HepG2 (cell line): ENCODE measurements around the gene RAG2. TPM values are rescaled to one million over a fixed set of nuclear protein-coding genes. Genes with fewer than 3 reads are reported as not detected.

Experiments used
- ATAC-seq: fragments of 200-7000 bp; cut with Tn5 transposase; 3 replicates; pipeline ENCODE4 v1.9.1; 2020; ENCODE audit warnings: mild to moderate bottlenecking, moderate library complexity
- BruUV-seq: library from RNA; stranded (reverse); fragments of 400-500 nt; replicated peaks from 2 replicates; lab custom pipeline; 2021; lab: Mats Ljungman, UMichigan
- CTCF ChIA-PET: fragments of 300-600 bp; formaldehyde crosslinking; extraction: SDS; loops from one replicate; lab custom pipeline; 2021; ENCODE audit warnings: low total read pairs, inconsistent platforms, low intra/inter-chr PET ratio; lab: Yijun Ruan, JAX
- POLR2A ChIA-PET: fragments of 350-600 bp; sonication (Branson Sonifier 250); formaldehyde crosslinking; loops from one replicate; lab custom pipeline; 2020; ENCODE audit warnings: antibody characterized with exemption, inconsistent platforms; lab: Yijun Ruan, JAX
- DNase-seq: peaks from one replicate; pipeline ENCODE4 v3.0.0-alpha.2; 2015; ENCODE audit warnings: low spot score
- FAIRE-seq: peaks from 3 replicates; lab custom pipeline; 2011; peaks lifted over from hg19 to GRCh38; lab: Jason Lieb, UNC
- H2AFZ ChIP-seq: one replicate; pipeline ENCODE4 v1.6.1; 2011; ENCODE audit warnings: low read length, inconsistent platforms
- H3K27ac ChIP-seq: fragments of 300-600 bp; 3 replicates; pipeline ENCODE4 v1.8.0; 2011; ENCODE audit warnings: mixed run types, mild to moderate bottlenecking, mixed read lengths, low read length, inconsistent platforms; ENCODE audit not compliant: insufficient read depth; ENCODE audit errors: extremely low read length
- H3K27me3 ChIP-seq, 2 experiments: fragments of 200-600 bp in 1 of 2; 2 replicates in 1 of 2; 3 replicates in 1 of 2; pipeline versions ENCODE4 v1.6.0 to v1.8.0; 2011; ENCODE audit warnings: low read length in 2 of 2, mild to moderate bottlenecking in 2 of 2, moderate library complexity in 2 of 2, inconsistent platforms in 1 of 2; ENCODE audit not compliant: insufficient read depth in 2 of 2, control insufficient read depth in 1 of 2
- H3K36me3 ChIP-seq, 2 experiments: fragments of 200-600 bp in 1 of 2; replicated peaks in 1 of 2; 2 replicates in 1 of 2; 3 replicates in 1 of 2; pipeline versions ENCODE4 v1.5.1 to v1.8.0; 2011; ENCODE audit warnings: low read length in 2 of 2, inconsistent platforms in 1 of 2; ENCODE audit not compliant: insufficient read depth in 2 of 2, control insufficient read depth in 1 of 2
- H3K4me1 ChIP-seq: 2 replicates; pipeline ENCODE4 v1.5.1; 2012; ENCODE audit warnings: low read length, inconsistent platforms; ENCODE audit not compliant: insufficient read depth
- H3K4me2 ChIP-seq: 2 replicates; pipeline ENCODE4 v1.6.0; 2011; ENCODE audit warnings: low read depth, low read length, inconsistent platforms
- H3K4me3 ChIP-seq, 3 experiments: fragments of 200-600 bp in 1 of 3; sonication (generic), shearing (Covaris generic) in 1 of 3; replicated peaks in 1 of 3; 2 replicates each; pipeline ENCODE4 v1.5.1; 2011 to 2016; ENCODE audit warnings: low read length in 3 of 3, inconsistent platforms in 2 of 3, low read depth in 2 of 3, mild to moderate bottlenecking in 2 of 3, control low read depth in 1 of 3, mixed read lengths in 1 of 3; ENCODE audit not compliant: insufficient read depth in 1 of 3
- H3K79me2 ChIP-seq: one replicate; pipeline ENCODE4 v1.6.1; 2011; ENCODE audit warnings: low read length, inconsistent platforms; ENCODE audit not compliant: insufficient read depth
- H3K9ac ChIP-seq: 2 replicates; pipeline ENCODE4 v1.6.0; 2011; ENCODE audit warnings: mild to moderate bottlenecking, low read depth, low read length, inconsistent platforms; ENCODE audit not compliant: insufficient read depth
- H3K9me3 ChIP-seq: 2 replicates; pipeline ENCODE4 v1.5.1; 2012; ENCODE audit warnings: mild to moderate bottlenecking, low read length
- H4K20me1 ChIP-seq: 2 replicates; pipeline ENCODE4 v1.6.0; 2011; ENCODE audit warnings: inconsistent platforms, mild to moderate bottlenecking, low read length, moderate library complexity; ENCODE audit not compliant: insufficient read depth
- AKAP8 ChIP-seq: sonication (generic); formaldehyde crosslinking; IDR thresholded peaks from 2 replicates; pipeline ENCODE4 v1.5.1; 2020; ENCODE audit warnings: mild to moderate bottlenecking, missing genetic modification reagents
- CEBPG ChIP-seq: IDR thresholded peaks from 2 replicates; pipeline ENCODE4 v1.6.1; 2016
- CENPX ChIP-seq: sonication (generic); formaldehyde crosslinking; IDR thresholded peaks from 2 replicates; pipeline ENCODE4 v1.9.0; 2021; ENCODE audit warnings: mild to moderate bottlenecking, missing genetic modification reagents, moderate library complexity
- FOXK1 ChIP-seq: sonication (generic); formaldehyde crosslinking; IDR thresholded peaks from 2 replicates; pipeline ENCODE4 v1.4.0; 2020; ENCODE audit warnings: low read depth, missing genetic modification reagents, borderline replicate concordance
- SMC3 ChIP-seq: IDR thresholded peaks from 2 replicates; pipeline ENCODE4 v1.6.1; 2011; ENCODE audit warnings: low read length, improper control_type of control experiment
- STAG1 ChIP-seq: sonication (generic); formaldehyde crosslinking; IDR thresholded peaks from 2 replicates; pipeline ENCODE4 v1.4.0; 2020; ENCODE audit warnings: missing genetic modification reagents
- TAF1 ChIP-seq: sonication (generic); formaldehyde crosslinking; IDR thresholded peaks from 2 replicates; pipeline ENCODE4 v1.4.0; 2020; ENCODE audit warnings: missing genetic modification reagents
- TGIF2 ChIP-seq: IDR thresholded peaks from 2 replicates; pipeline ENCODE4 v1.6.1; 2016; ENCODE audit warnings: control low read depth, missing compliant biosample characterization
- ZNF282 ChIP-seq: fragments of 450-650 bp; IDR thresholded peaks from 2 replicates; pipeline ENCODE4 v1.6.1; 2018; ENCODE audit not compliant: partially characterized antibody
- ZNF30 ChIP-seq: sonication (generic); formaldehyde crosslinking; IDR thresholded peaks from 2 replicates; pipeline ENCODE4 v1.5.0; 2020; ENCODE audit warnings: mild to moderate bottlenecking, missing genetic modification reagents
- ZNF737 ChIP-seq: sonication (generic); formaldehyde crosslinking; IDR thresholded peaks from 2 replicates; pipeline ENCODE4 v1.5.0; 2020; ENCODE audit warnings: missing genetic modification reagents, mild to moderate bottlenecking, borderline replicate concordance
- WGBS: methylation state at CpG from one replicate; pipeline ENCODE4 v1.1.6; 2017; ENCODE audit warnings: low lambda C conversion rate; 5-methylcytosine and 5-hydroxymethylcytosine counted together
- in situ Hi-C: cut with HindIII; loops from 2 replicates; pipeline ENCODE4 v1.10.0; 2017; ENCODE audit warnings: low pct_unique_long_range_greater_than_20kb; ENCODE audit not compliant: extremely low pct_ligation_motif_present
- intact Hi-C: fragments of 100-400 bp; cut with micrococcal nuclease; formaldehyde crosslinking; loops from one replicate; pipeline ENCODE4 v1.10.0; 2022; ENCODE audit not compliant: unreplicated experiment
- polyA plus RNA-seq, 8 experiments: library from polyadenylated mRNA; depleted of rRNA in 3 of 8; stranded (reverse) in 7 of 8; unstranded in 1 of 8; fragments of >200 nt; fragmentation: Illumina TruSeq in 4 of 8; extraction: Trizol in 4 of 8; gene quantifications; 2 replicates each; pipeline versions ENCODE4 v1.2.1 to v1.2.3, GENCODE V29; 2011 to 2016; ENCODE audit warnings: low read depth in 4 of 8, missing spikeins in 1 of 8, mixed read lengths in 1 of 8; ENCODE audit not compliant: insufficient read depth in 1 of 8
- total RNA-seq, 5 experiments: library from RNA; depleted of rRNA; stranded (reverse); fragments of >200 nt; fragmentation: Illumina TruSeq; extraction: Trizol; gene quantifications; 2 replicates each; pipeline ENCODE4 v1.2.3, GENCODE V29; 2016; ENCODE audit warnings: low read depth in 1 of 5
- TF ChIP-seq, protein P1 (sequence below): sonication (generic); formaldehyde crosslinking; IDR thresholded peaks from 2 replicates; pipeline ENCODE4 v1.4.0; 2020; ENCODE audit warnings: missing genetic modification reagents, borderline replicate concordance
- TF ChIP-seq, protein P2 (sequence below): sonication (generic); formaldehyde crosslinking; IDR thresholded peaks from 2 replicates; pipeline ENCODE4 v1.5.0; 2020; ENCODE audit warnings: mild to moderate bottlenecking, missing genetic modification reagents, moderate library complexity

The RAG2 gene
- total and polyA plus RNA-seq, 2 of the 13 experiments (the other 11 are each of a cell fraction or from before 2014, with no cell fraction given) = not detected

DNA sequence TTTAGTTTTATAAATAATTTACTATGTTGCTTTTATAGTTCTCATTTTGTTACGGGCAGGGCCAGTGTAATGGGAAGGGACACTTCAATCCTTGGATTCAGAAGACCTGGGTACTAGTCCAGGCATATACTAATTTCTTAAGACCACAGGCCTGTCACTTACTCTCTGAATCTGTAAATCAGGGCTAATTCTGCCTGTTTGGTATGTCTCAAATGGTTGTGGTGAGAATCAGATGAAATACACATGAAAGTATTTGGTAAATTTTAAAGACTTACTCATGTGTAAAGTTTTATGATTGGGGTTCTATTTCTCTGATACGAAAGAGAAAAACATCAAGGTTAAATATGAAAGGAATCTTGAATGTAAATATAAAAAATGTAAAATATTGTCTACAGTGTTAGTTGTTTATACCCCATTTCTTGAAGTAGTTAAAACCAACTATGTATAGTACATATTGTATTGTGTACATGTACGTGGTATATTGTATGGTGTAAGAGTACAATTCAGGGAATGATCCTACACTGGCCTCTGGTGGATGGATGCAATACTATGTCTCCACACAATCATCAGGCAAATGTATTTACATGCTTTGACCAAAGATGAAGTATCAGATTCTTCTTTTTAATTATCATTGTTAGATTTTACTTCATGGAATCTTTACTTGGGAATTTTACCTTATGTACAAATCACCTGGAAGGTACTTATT is 24.5 kb upstream of the RAG2 start:
- no peak overlapping the region for H3K4me3 ChIP-seq
- FAIRE-seq = peak; percentile 55
- H3K4me1 ChIP-seq = no peaks in the 10 kb centered on the region
- DNase-seq = peak; percentile 31
- H3K9ac ChIP-seq = no peak overlapping the region
- H3K27me3 ChIP-seq = no peaks in the 10 kb centered on the region
- no peak overlapping the region for H3K4me2 ChIP-seq
- ATAC-seq = peak; percentile 93
- no peaks in the 10 kb centered on the region for H3K36me3 ChIP-seq
- POLR2A ChIA-PET = no interaction called here
- no peak overlapping the region for H3K27ac ChIP-seq
- in situ Hi-C loops (loop anchor here (5.0 kb wide), 1 partner anchor 60 kb away; no protein-coding TSS in a partner anchor), intact Hi-C loops (loop anchor here (1.0 kb wide), 1 partner anchor 58 kb away; no protein-coding TSS in a partner anchor)
- no peak overlapping the region for H2AFZ ChIP-seq
- BruUV-seq = no TSS peak
- CTCF ChIA-PET = interaction anchor here (1.7 kb wide), 1 partner anchor 58 kb away, joined by 18 read pairs; no protein-coding TSS in a partner anchor
- H3K79me2 ChIP-seq = no peaks in the 10 kb centered on the region
- H3K9me3 ChIP-seq = no peaks in the 10 kb centered on the region
- WGBS = 76% methylated on average over 3 of the region's 3 CpGs
- no peaks in the 10 kb centered on the region for H4K20me1 ChIP-seq
- TF ChIP-seq FOXK1 (CRISPR knock-in tag) = no peak
- TF ChIP-seq AKAP8 (CRISPR knock-in tag) = no peak
- no peak for TF ChIP-seq CENPX (CRISPR knock-in tag)
- peak; percentile 30; the same call in 1 of the 2 replicates for TF ChIP-seq SMC3
- TF ChIP-seq ZNF737 (CRISPR knock-in tag) = no peak
- no peak for TF ChIP-seq TGIF2 (CRISPR knock-in tag)
- 0 out of 2 replicates have a peak, but pooled peaks have one; percentile 9 for TF ChIP-seq CEBPG (CRISPR knock-in tag)
- peak; percentile 69 for TF ChIP-seq STAG1 (CRISPR knock-in tag)
- no peak for TF ChIP-seq TAF1
- TF ChIP-seq, protein P1, sequence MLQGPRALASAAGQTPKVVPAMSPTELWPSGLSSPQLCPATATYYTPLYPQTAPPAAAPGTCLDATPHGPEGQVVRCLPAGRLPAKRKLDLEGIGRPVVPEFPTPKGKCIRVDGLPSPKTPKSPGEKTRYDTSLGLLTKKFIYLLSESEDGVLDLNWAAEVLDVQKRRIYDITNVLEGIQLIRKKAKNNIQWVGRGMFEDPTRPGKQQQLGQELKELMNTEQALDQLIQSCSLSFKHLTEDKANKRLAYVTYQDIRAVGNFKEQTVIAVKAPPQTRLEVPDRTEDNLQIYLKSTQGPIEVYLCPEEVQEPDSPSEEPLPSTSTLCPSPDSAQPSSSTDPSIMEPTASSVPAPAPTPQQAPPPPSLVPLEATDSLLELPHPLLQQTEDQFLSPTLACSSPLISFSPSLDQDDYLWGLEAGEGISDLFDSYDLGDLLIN (CRISPR knock-in tag) = no peak
- no peak for TF ChIP-seq ZNF282
- TF ChIP-seq ZNF30 (CRISPR knock-in tag) = no peak
- TF ChIP-seq, protein P2, sequence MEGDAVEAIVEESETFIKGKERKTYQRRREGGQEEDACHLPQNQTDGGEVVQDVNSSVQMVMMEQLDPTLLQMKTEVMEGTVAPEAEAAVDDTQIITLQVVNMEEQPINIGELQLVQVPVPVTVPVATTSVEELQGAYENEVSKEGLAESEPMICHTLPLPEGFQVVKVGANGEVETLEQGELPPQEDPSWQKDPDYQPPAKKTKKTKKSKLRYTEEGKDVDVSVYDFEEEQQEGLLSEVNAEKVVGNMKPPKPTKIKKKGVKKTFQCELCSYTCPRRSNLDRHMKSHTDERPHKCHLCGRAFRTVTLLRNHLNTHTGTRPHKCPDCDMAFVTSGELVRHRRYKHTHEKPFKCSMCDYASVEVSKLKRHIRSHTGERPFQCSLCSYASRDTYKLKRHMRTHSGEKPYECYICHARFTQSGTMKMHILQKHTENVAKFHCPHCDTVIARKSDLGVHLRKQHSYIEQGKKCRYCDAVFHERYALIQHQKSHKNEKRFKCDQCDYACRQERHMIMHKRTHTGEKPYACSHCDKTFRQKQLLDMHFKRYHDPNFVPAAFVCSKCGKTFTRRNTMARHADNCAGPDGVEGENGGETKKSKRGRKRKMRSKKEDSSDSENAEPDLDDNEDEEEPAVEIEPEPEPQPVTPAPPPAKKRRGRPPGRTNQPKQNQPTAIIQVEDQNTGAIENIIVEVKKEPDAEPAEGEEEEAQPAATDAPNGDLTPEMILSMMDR (CRISPR knock-in tag) = peak; percentile 55
